ENCODE data around the gene RTN4R.

Gene RTN4R

DNA sequence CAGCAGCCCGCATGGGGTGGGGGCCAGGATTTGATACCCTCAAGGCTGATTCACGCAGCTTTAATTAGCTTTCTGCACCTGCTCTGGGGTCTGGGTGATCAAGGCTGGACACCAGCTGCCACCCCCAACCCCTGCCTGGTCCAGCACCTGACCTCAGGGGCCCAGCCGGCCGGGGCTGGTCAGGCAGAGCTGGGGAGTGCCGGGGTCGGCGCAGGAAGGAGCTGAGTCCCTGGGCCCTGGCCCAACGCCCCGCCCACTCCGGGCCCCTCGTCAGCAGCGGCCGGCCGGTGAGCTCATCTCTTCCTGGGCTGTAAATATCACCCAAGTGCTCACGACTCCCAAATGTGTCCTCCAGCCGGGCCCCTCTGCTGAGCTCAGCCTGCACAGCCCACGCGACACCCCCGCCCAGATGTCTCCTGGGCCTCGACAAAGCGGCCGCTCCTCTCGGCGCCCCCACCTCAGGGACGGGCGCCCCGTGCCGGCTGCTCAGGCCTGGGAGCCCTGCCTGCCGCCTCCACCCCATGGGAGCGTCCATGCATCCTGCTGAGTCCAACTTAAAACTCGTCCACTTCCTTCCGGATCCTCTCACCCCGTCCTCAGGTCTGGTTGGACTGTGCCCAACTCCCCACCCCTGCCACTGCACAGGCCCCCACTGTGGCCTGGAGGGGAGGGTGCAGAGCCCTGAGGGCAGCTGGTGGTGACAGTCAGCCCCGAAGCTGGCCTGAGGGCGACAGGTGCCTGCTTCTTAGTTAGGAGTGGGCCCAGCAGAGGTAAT is 29.0 kb downstream of the RTN4R start:
- H3K4me1 Mint-ChIP-seq: peaks cover 54% of the 10 kb centered on the region
- H3K27me3 Mint-ChIP-seq: no peaks in the 10 kb centered on the region
- peak overlapping the region; percentile 88 to 90 for H3K27ac Mint-ChIP-seq
- peak; percentile 43 for ATAC-seq
- H3K9me3 Mint-ChIP-seq: no peaks in the 10 kb centered on the region
- peak overlapping the region; percentile 63 to 69 for H3K4me3 Mint-ChIP-seq
- peak in 1 of 2 donors; percentile 40 for DNase-seq

DNA sequence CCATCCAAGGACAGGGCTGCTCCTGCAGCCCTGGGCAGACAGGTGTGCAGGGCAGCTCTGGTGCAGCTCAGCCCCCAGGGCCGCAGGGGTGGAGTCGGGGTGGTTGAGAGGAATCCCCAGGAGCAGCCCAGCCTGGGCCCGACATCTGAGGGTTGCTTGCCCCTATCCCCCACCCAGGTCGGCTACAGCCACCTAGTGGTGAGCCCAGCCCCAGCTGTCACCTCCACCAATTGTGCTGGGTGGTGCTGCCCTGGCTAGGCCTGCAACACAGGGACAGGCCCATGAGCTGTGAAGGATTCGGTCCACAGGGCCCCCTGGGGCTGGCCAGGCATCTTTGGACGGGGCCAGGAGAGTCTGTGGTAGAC is 29.6 kb downstream of the RTN4R start:
- DNase-seq: peak; percentile 71 to 82
- Mint-ChIP-seq H3K27ac (peak overlapping the region; percentile 80 to 90), H3K4me3 (peak overlapping the region; percentile 63 to 69), H3K9me3 (no peaks in the 10 kb centered on the region), H3K4me1 (peaks cover 48% of the 10 kb centered on the region), H3K27me3 (no peaks in the 10 kb centered on the region)
- peak; percentile 88 for ATAC-seq

DNA sequence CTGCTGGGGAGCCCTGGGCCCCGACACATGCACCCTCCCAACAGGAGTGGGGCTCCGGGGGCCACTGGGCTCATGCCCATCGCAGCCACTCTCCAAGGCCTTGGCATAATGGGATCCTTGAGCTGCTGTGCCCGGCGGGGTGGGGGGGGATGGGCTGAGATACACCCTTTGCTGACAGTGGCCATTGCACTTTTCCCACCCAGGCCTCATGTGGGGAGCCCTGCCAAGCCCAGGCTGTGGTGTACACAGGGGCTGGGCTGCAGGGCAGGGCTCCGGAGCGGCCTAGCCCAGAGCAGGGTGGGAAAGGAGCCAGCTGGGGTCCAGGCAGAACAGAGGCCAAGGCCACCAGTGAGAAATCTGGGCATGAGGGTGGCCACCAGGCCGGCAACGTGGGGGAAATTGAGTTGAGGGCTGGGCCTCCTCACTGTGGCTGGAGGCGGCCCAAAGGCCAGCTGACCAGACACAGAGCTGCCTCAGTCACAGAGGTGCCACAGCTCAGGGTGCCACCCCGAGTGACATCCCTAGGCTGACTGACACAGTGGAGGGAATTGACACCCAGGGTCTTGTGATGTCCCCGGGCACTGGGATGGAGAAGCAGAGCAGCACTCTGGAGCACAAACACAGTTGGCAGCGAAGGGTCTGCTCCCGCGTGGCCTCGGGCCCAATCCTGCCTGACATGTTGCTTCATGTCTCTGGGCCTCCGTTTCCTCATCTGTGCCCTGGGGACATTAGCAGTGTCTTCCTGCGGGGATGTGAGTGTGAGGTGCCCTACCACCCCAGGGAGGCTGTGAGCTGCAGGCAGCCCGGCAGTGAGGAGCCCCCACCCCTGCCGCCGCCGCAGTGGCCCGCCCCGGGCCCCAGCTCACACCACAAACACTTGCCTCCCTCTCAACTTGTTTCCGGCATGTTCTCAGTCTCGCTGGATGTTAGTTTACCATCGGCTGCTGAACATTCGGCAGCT is 30.4 kb downstream of the RTN4R start:
- H3K27me3 Mint-ChIP-seq: no peaks in the 10 kb centered on the region
- peaks cover 41% of the 10 kb centered on the region for H3K4me1 Mint-ChIP-seq
- H3K4me3 Mint-ChIP-seq: peak overlapping the region; percentile 63 to 69
- peak; percentile 55 for ATAC-seq
- H3K9me3 Mint-ChIP-seq: no peaks in the 10 kb centered on the region
- peak overlapping the region; percentile 69 to 90 for H3K27ac Mint-ChIP-seq
- peak in 1 of 2 donors; percentile 41 for DNase-seq

DNA sequence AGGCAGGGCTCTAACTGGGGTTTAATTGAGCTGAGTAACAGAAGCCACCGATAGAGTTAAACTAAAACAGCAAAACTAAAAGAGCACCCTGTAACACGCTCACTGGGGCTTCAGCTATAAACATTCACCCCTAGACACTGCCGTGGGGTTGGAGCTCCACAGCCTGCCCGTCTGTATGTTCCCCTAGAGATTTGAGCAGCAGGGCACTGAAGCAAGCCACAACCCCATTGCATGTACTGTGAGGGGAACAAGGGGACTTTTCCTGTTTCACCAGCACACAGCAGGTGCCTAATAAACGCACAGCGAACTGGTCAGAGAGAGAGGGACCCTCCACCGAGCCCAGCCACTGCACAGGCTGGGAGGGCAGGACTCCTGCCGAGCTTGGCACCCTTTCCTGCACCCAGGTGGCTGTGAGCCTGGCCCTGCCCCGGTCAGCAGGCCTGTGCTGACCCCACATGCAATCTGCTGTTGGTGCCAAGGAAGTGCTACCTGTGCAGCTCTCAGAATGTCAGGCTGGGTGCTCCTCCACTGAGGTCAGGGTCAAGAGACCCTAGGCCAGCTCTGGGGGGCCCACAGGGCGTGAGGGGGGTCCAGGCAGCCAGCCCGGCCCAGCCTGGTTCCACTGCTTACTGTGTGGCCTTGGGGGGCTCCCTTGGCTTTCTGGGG is 31.9 kb downstream of the RTN4R start:
- Mint-ChIP-seq H3K4me3 (no peak overlapping the region), H3K27ac (peak overlapping the region in 1 of 2 donors; percentile 96)

DNA sequence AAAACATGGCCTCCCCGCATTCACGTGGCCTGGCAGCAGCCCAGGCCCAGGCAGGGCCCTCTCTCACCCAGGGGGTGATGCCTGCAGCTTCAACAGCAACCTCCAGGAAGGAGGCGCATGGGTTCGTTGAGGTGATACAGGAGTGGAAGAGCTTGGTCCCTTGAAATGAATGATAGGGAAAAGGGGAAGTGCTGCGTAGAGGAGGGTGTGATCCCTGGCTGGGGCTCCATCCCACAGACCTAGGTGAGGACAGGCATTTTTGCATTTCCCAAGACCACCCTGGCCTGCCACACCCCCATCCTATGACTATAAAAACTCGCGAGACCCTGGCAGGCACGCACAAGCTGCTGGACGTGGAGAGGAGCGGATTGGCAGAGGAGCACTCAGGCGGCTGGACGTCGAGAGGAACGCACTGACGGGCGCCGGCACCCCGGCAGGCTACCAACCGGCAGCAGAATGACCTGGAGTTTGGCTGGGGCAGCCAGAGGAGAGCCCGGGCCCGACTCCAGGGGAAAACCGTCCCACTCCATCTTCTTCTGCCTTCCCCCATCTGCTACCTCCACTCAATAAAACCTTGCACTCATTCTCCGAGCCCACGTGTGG is 32.6 kb downstream of the RTN4R start:
- ATAC-seq (no peak), DNase-seq (no peak)
- Mint-ChIP-seq H3K4me3 (no peak overlapping the region), H3K9me3 (no peaks in the 10 kb centered on the region), H3K27ac (peak overlapping the region in 1 of 2 donors; percentile 16), H3K4me1 (peaks cover 25% of the 10 kb centered on the region), H3K27me3 (no peaks in the 10 kb centered on the region)

More for the DNA sequence above, 31.9 kb downstream of the RTN4R start:
- H3K9me3 Mint-ChIP-seq: no peaks in the 10 kb centered on the region
- DNase-seq (no peak), ATAC-seq (no peak)
- H3K4me1 Mint-ChIP-seq: peaks cover 32% of the 10 kb centered on the region
- no peaks in the 10 kb centered on the region for H3K27me3 Mint-ChIP-seq

DNA sequence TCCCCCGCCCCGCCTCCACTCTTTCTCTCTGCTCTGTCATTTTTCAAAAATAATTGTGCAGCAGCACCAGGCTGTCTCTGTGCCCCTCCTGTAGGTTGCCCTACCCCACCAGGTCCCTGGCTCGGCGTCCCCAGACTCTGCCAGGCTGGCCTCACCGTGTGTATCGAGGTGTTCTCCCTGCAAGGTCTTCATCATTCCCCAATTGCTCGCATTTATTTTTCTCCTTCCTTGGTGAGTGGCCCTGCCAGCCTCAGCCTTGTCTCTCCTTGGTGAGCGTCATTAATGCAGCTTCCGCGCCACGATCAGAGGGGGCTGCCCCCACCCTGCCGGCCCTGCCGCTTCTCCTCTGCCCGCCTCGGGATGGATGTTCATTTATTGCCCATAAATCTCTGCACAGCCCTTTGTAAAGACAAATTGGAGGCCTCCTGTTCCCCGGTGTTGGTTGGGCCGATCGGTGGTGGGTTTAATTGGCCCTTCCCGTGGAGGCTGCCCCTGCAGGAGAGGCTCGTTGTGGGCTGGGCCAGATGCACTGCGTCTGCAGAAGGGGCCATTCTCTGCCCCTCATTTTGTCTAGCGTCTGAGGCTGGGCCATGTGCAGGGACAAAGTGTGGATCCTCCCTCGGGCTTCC is 33.2 kb downstream of the RTN4R start:
- ATAC-seq: no peak
- Mint-ChIP-seq H3K27ac (no peak overlapping the region), H3K4me3 (no peak overlapping the region), H3K4me1 (peaks cover 19% of the 10 kb centered on the region), H3K9me3 (no peaks in the 10 kb centered on the region), H3K27me3 (no peaks in the 10 kb centered on the region)
- no peak for DNase-seq

DNA sequence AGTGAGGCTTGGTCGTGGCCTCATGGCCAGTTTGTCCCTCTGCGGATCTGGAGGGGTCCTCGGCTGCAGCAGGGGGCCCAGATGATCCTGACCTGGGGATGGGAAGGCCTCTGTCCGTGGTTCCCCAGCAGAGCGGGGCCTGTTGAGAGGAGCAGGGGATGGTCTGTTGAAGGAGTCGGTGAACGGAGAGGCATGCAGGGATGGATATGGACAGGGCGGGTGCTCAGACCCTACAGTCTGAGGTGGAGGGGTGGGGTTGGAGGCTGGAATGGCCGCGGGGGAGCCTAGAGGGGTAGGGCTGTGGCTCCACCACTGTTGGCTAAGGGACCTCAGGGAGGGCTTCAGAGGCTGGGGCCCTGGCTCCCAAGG is 33.8 kb downstream of the RTN4R start:
- ATAC-seq: no peak
- no peaks in the 10 kb centered on the region for H3K9me3 Mint-ChIP-seq
- H3K27ac Mint-ChIP-seq: no peak overlapping the region
- no peaks in the 10 kb centered on the region for H3K27me3 Mint-ChIP-seq
- no peak overlapping the region for H3K4me3 Mint-ChIP-seq
- no peak for DNase-seq
- H3K4me1 Mint-ChIP-seq: peaks cover 13% of the 10 kb centered on the region

DNA sequence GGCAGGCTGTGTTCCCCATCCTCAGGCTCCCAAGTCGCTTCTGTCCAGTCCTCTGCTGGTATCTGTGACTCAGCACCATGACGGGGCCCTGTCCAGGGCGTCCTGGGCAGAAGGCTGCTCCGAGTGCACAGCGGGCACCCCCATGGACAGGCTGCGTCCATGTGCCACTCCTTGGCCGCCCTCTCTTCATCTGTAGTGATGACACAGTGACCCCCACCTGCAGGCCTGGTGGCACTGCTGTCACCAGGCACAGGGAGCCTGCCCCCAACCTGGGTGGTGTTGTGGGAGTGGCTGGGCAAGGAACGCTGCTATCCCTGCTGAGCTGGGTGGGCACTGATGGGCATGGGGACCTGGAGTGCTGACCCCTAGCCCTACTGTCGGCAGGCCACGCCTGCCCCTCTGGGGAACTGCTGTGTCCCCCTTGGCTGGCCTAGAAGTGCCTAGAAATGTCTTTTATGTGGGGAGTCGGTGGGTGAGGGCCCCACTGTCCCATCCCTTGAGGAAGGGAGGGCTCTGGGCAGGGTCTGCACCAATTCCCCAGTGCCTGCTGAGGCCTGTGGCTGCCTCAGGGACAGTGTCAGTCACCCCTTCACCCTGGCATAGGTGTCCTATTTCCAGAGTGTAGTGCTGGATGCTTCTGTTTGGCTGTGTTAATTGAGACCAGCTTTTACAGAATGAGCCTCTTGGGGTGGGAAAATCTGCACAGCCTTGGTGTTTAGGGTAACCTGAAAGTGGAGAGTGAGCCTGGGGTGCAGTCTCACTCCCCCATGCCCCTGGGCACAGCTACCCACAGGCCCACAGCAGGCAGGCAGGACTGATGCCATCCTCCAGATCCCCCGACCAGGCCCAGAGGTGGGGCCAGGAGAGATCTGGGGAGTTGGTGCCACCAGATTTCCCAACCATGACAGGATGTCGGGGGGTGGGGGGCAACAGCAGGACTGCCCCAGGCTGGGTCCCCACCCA is 34.5 kb downstream of the RTN4R start:
- Mint-ChIP-seq H3K27me3 (no peaks in the 10 kb centered on the region), H3K4me1 (peaks cover 11% of the 10 kb centered on the region), H3K27ac (no peak overlapping the region), H3K4me3 (no peak overlapping the region), H3K9me3 (no peaks in the 10 kb centered on the region)
- no peak for ATAC-seq
- DNase-seq: no peak

DNA sequence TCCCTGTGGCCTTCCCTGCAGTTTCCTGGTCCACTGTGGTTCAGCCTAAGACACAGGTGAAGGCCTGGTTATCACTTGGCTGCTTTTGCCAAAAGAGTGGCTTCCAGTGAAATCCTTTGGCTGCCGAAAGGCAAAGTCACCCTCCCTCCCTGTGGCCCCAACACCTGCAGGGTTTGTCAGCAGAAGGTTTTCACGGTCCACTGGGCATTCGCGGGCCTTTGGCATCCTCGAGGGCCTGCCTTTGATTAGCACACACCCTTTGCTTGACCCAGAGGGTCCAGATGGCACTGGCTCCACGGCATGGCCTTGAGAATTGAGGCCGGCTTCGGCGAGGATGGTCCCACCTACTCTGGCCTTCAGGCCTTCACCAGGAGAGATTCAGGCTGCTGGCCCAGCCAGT is 35.3 kb downstream of the RTN4R start:
- H3K27me3 Mint-ChIP-seq: no peaks in the 10 kb centered on the region
- peaks cover 9% of the 10 kb centered on the region for H3K4me1 Mint-ChIP-seq
- H3K27ac Mint-ChIP-seq: no peak overlapping the region
- ATAC-seq: no peak
- no peaks in the 10 kb centered on the region for H3K9me3 Mint-ChIP-seq
- no peak for DNase-seq
- H3K4me3 Mint-ChIP-seq: no peak overlapping the region

DNA sequence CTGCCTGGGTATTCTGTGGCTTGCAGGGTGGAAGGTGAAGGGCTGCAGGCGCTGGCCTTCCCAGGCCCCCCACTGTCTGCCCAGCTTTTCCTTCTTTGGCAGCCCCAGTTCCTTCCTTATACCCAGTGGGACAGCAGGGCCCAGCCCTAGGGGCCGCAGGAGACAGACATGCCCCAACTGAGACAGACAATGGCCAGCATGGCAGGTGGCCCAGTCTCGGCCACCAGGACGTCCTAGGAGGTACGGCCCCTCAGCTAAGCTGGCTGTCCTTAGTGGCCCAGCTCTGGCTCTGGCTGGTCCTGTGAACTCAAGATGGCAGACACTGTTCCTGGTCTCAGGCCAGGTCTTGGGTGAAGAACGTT is 35.9 kb downstream of the RTN4R start:
- no peak overlapping the region for H3K27ac Mint-ChIP-seq
- H3K4me3 Mint-ChIP-seq: no peak overlapping the region
- no peak for ATAC-seq
- no peaks in the 10 kb centered on the region for H3K9me3 Mint-ChIP-seq
- H3K4me1 Mint-ChIP-seq: peaks cover 5% of the 10 kb centered on the region
- H3K27me3 Mint-ChIP-seq: no peaks in the 10 kb centered on the region
- no peak for DNase-seq

DNA sequence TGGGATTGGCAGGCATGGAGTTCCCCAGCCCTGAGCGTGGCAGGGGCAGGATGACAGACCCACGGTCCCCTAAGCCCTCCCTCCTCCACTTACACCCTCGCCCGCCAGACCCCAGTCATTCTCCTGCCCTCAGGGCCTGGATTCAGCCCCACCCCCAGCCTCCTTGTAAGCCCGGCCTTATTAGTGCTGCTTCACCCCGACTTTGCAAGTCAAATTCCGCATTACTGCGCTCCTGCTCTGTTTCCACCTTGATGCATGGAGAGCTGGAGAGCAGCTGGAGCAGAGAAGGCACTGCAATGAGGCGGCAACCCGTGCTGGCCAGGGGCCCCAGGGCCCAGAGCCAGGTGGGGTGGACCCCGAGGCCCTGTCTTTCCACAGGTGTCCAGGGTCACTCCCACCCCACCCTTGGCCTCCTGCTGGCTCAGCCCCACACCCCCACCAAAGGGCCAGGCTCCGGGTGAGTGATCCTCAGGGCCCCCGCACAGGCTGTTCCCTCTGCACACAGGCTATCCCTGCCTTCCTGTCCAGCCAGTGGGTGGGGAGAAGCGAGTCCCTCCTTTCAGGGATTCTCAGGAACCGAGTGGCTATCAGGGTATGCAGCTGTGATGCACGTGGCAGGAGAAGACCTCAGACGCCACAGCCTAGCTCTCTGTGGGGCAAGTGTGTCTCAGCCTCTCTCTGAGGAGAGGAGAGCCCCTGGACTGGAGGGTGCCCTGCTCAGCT is 36.4 kb downstream of the RTN4R start:
- no peak overlapping the region for H3K4me3 Mint-ChIP-seq
- ATAC-seq (no peak), DNase-seq (no peak)
- no peaks in the 10 kb centered on the region for H3K27me3 Mint-ChIP-seq
- no peak overlapping the region for H3K27ac Mint-ChIP-seq
- H3K9me3 Mint-ChIP-seq: no peaks in the 10 kb centered on the region
- peaks cover 1% of the 10 kb centered on the region for H3K4me1 Mint-ChIP-seq

DNA sequence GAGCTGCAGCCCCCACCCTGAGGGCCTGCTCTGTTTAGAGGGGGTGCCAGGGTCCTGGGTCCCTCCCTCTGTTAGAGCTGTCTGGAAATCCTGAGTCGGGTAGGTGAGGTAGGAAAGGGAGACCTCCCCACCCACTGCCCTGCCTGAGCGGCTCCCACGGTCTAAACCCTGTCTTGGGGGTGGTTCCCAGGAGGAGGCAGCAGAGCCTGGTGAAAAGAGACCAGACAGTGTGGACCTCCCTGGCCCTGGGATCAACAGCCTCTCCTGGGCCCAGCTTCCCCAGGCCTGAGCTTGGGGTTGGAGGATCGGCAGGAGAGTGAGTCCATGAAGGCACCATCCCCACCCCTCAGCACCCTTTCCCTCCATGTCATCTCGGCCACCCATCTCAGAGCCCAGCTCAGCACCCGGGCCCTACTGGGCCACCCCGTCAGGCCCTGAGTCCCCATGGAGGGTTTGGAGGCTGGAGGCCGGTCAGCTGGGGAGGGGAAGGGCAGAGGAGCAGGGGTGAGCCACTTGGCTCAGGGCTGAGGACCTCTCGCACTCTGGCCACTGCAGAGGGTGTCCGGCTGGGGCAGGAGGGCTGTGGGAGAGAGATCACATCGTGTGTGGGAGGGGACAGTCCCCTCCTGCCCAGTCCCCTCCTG is 37.2 kb downstream of the RTN4R start:
- H3K4me1 Mint-ChIP-seq: no peaks in the 10 kb centered on the region
- no peaks in the 10 kb centered on the region for H3K27me3 Mint-ChIP-seq
- no peak overlapping the region for H3K27ac Mint-ChIP-seq
- H3K4me3 Mint-ChIP-seq: no peak overlapping the region
- DNase-seq (no peak), ATAC-seq (peak; percentile 35)
- no peaks in the 10 kb centered on the region for H3K9me3 Mint-ChIP-seq
